Trophoblast cell (in vitro differentiated cells and primary cell): ENCODE results near the gene CXXC5.

Source experiments
- DNase-seq, 2 donors: peaks; one replicate each; pipeline ENCODE4 v3.0.0-alpha.2; 2016
- H2AFZ ChIP-seq: 2 replicates; pipeline ENCODE4 v1.6.1; 2013; ENCODE audit warnings: low read length, moderate library complexity, mild to moderate bottlenecking; ENCODE audit not compliant: insufficient read depth, poor library complexity
- H2AK5ac ChIP-seq: 2 replicates; pipeline ENCODE4 v1.6.1; 2013; ENCODE audit warnings: mild to moderate bottlenecking, low read length
- H2BK120ac ChIP-seq: 2 replicates; pipeline ENCODE4 v1.6.1; 2013; ENCODE audit warnings: low read length, mild to moderate bottlenecking, moderate library complexity; ENCODE audit not compliant: insufficient read depth, poor library complexity
- H2BK12ac ChIP-seq: 2 replicates; pipeline ENCODE4 v1.6.1; 2013; ENCODE audit warnings: mild to moderate bottlenecking, low read length, moderate library complexity
- H2BK5ac ChIP-seq: 2 replicates; pipeline ENCODE4 v1.6.1; 2013; ENCODE audit warnings: low read length, low read depth, moderate library complexity, mild to moderate bottlenecking; ENCODE audit not compliant: poor library complexity
- H3K14ac ChIP-seq: 2 replicates; pipeline ENCODE4 v1.6.1; 2013; ENCODE audit warnings: mild to moderate bottlenecking, low read length
- H3K18ac ChIP-seq: 2 replicates; pipeline ENCODE4 v1.6.1; 2013; ENCODE audit warnings: mild to moderate bottlenecking, low read length
- H3K23ac ChIP-seq: 2 replicates; pipeline ENCODE4 v1.6.1; 2013; ENCODE audit warnings: low read length
- H3K27ac ChIP-seq: 2 replicates; pipeline ENCODE4 v1.5.1; 2013; ENCODE audit warnings: low read depth, mild to moderate bottlenecking, inconsistent platforms, low read length, moderate library complexity
- H3K27me3 ChIP-seq: 2 replicates; pipeline ENCODE4 v1.6.1; 2013; ENCODE audit warnings: inconsistent platforms, mild to moderate bottlenecking, low read length, moderate library complexity; ENCODE audit not compliant: insufficient read depth
- H3K36me3 ChIP-seq, 2 experiments: 1 replicate in 1 of 2; 2 replicates in 1 of 2; pipeline ENCODE4 v1.6.1; 2013; ENCODE audit warnings: low read length in 2 of 2, mild to moderate bottlenecking in 2 of 2, moderate library complexity in 1 of 2; ENCODE audit not compliant: insufficient read depth in 2 of 2, control insufficient read depth in 1 of 2
- H3K4ac ChIP-seq: 2 replicates; pipeline ENCODE4 v1.6.1; 2013; ENCODE audit warnings: low read depth, mild to moderate bottlenecking, low read length, moderate library complexity
- H3K4me1 ChIP-seq, 2 experiments: 1 replicate in 1 of 2; 2 replicates in 1 of 2; pipeline ENCODE4 v1.6.1; 2013; ENCODE audit warnings: low read length in 2 of 2, mild to moderate bottlenecking in 2 of 2, moderate library complexity in 1 of 2; ENCODE audit not compliant: insufficient read depth in 2 of 2, control insufficient read depth in 1 of 2
- H3K4me2 ChIP-seq: 2 replicates; pipeline ENCODE4 v1.6.1; 2013; ENCODE audit warnings: inconsistent platforms, mild to moderate bottlenecking, low read length, moderate library complexity
- H3K4me3 ChIP-seq: 2 replicates; pipeline ENCODE4 v1.5.1; 2013; ENCODE audit warnings: mild to moderate bottlenecking, low read depth, low read length, inconsistent platforms
- H3K79me1 ChIP-seq: one replicate; pipeline ENCODE4 v1.6.1; 2013; ENCODE audit warnings: low read length
- H3K79me2 ChIP-seq: 2 replicates; pipeline ENCODE4 v1.6.1; 2013; ENCODE audit warnings: low read length, mild to moderate bottlenecking; ENCODE audit not compliant: control insufficient read depth, insufficient read depth, poor library complexity
- H3K9ac ChIP-seq: 2 replicates; pipeline ENCODE4 v1.6.1; 2013; ENCODE audit warnings: mild to moderate bottlenecking, low read length
- H3K9me3 ChIP-seq: 2 replicates; pipeline ENCODE4 v1.6.1; 2013; ENCODE audit warnings: low read depth, mild to moderate bottlenecking, control low read depth, inconsistent platforms, low read length; ENCODE audit not compliant: insufficient read depth
- H4K12ac ChIP-seq: 2 replicates; pipeline ENCODE4 v1.6.1; 2013; ENCODE audit warnings: low read depth, mild to moderate bottlenecking, low read length, moderate library complexity
- H4K8ac ChIP-seq: 2 replicates; pipeline ENCODE4 v1.6.1; 2013; ENCODE audit warnings: low read depth, mild to moderate bottlenecking, low read length, moderate library complexity
- H4K91ac ChIP-seq: one replicate; pipeline ENCODE4 v1.6.1; 2013; ENCODE audit warnings: low read depth, mild to moderate bottlenecking, low read length, moderate library complexity
- WGBS: extraction: QIAGEN DNeasy Blood & Tissue Kit; methylation state at CpG from one replicate; pipeline ENCODE4 v1.1.7; 2013; ENCODE audit warnings: missing lambda C conversion rate; ENCODE audit not compliant: insufficient read length, insufficient coverage; ENCODE audit errors: extremely low coverage; 5-methylcytosine and 5-hydroxymethylcytosine counted together

The CXXC5 gene

GRCh38 chr5:139686356-139686705 lies 38.2 kb downstream of the CXXC5 start:
- Histone ChIP-seq H2BK5ac (no peak overlapping the region), H3K4me2 (no peak overlapping the region), H2BK120ac (no peak overlapping the region), H3K4me3 (no peak overlapping the region), H3K4ac (no peak overlapping the region), H3K27ac (no peak overlapping the region), H3K36me3 (peaks cover 50 to 59% of the 10 kb centered on the region in 2 experiments), H3K79me1 (peaks cover 13% of the 10 kb centered on the region), H4K8ac (no peak overlapping the region), H4K12ac (no peak overlapping the region), H3K23ac (peak overlapping the region; percentile 28), H2BK12ac (no peak overlapping the region), H3K9me3 (no peaks in the 10 kb centered on the region), H4K91ac (no peak overlapping the region), H3K18ac (peak overlapping the region; percentile 8), H3K79me2 (peaks cover 3% of the 10 kb centered on the region), H3K27me3 (no peaks in the 10 kb centered on the region), H2AFZ (no peak overlapping the region), H3K9ac (no peak overlapping the region), H3K4me1 (peaks cover 44 to 46% of the 10 kb centered on the region in 2 experiments), H2AK5ac (no peak overlapping the region), H3K14ac (no peak overlapping the region)
- no CpG with 5 or more reads among the region's 5 CpGs for WGBS
- DNase-seq: no peak

GRCh38 chr5:139686706-139687441 lies 38.7 kb downstream of the CXXC5 start:
- Histone ChIP-seq H3K9ac (no peak overlapping the region), H3K36me3 (peaks cover 44 to 54% of the 10 kb centered on the region in 2 experiments), H3K4me2 (no peak overlapping the region), H2BK120ac (no peak overlapping the region), H3K27ac (no peak overlapping the region), H4K12ac (no peak overlapping the region), H3K27me3 (no peaks in the 10 kb centered on the region), H2AK5ac (no peak overlapping the region), H2AFZ (no peak overlapping the region), H3K9me3 (no peaks in the 10 kb centered on the region), H3K4ac (no peak overlapping the region), H3K79me2 (peaks cover 3% of the 10 kb centered on the region), H4K91ac (no peak overlapping the region), H2BK12ac (no peak overlapping the region), H3K79me1 (peaks cover 13% of the 10 kb centered on the region), H4K8ac (no peak overlapping the region), H3K4me3 (no peak overlapping the region), H2BK5ac (no peak overlapping the region), H3K23ac (peak overlapping the region; percentile 28), H3K14ac (no peak overlapping the region), H3K4me1 (peaks cover 47% of the 10 kb centered on the region in 2 experiments), H3K18ac (peak overlapping the region; percentile 8)
- no peak for DNase-seq
- WGBS: no CpG with 5 or more reads among the region's 18 CpGs

DNA sequence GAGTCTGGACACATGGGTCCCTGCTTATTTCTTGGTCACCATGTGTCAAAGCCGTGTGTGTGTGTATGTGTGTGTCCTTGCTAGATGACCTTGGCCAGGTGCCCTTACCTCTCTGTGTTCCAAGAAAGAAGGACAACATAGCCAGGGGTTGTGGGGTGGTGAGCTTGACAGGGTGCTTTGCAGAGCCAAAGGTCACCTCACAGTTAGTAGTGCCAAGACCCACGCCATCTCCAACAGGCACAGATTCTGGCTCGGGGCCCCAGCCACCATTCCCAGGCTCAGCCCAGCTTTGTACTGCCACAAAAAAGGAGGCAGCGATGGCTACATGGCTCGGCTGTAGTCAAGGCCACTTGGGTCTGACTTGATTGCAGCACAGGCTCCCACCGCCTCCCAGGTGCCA lies 39.5 kb downstream of the CXXC5 start:
- Histone ChIP-seq H3K4ac (no peak overlapping the region), H3K27me3 (no peaks in the 10 kb centered on the region), H3K9ac (no peak overlapping the region), H2AFZ (no peak overlapping the region), H3K18ac (peak overlapping the region; percentile 40), H3K27ac (no peak overlapping the region), H4K91ac (no peak overlapping the region), H3K9me3 (no peaks in the 10 kb centered on the region), H3K4me3 (no peak overlapping the region), H3K4me1 (peaks cover 47 to 53% of the 10 kb centered on the region in 2 experiments), H2BK120ac (no peak overlapping the region), H3K79me2 (peaks cover 3% of the 10 kb centered on the region), H3K4me2 (no peak overlapping the region), H3K23ac (no peak overlapping the region), H2BK12ac (no peak overlapping the region), H2AK5ac (no peak overlapping the region), H4K8ac (no peak overlapping the region), H2BK5ac (no peak overlapping the region), H4K12ac (no peak overlapping the region), H3K14ac (no peak overlapping the region), H3K36me3 (peaks cover 37 to 47% of the 10 kb centered on the region in 2 experiments), H3K79me1 (peaks cover 13% of the 10 kb centered on the region)
- DNase-seq: no peak
- no CpG with 5 or more reads among the region's 6 CpGs for WGBS

DNA sequence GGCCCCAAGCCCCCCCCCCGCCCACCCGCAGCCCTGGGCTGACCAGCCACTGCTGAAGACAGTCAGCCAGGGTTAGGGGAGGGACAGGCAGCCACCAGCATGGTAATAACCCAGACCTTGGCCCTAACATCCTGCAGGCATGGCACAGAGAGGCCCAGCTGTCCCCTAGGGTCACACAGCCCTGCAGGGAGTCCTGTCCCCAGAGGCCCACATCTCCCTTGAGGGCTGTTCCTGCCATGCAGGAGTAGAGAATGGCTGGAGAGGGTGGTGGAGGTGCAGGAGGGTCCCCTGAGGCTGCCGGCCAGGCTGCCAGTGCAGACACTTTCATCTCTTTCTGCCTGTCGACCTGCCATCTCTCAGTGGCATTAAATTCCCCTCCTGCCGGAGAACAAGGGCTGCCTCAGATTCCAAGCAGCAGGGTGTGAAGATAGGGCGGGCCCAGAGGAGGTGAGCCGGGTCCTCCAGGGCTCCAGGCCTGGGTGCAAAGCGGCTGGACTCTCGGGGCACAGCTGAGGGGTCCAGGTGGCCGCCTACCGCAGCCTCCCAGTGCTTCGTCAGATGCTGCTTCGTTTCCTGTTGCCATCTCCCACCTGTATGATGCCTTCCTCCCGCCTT lies 40.0 kb downstream of the CXXC5 start:
- H2AK5ac ChIP-seq: no peak overlapping the region
- no CpG with 5 or more reads among the region's 14 CpGs for WGBS
- peaks cover 35 to 43% of the 10 kb centered on the region in 2 experiments for H3K36me3 ChIP-seq
- peaks cover 3% of the 10 kb centered on the region for H3K79me2 ChIP-seq
- no peak overlapping the region for H3K9ac ChIP-seq
- no peak overlapping the region for H2BK120ac ChIP-seq
- peak overlapping the region; percentile 5 for H3K14ac ChIP-seq
- H3K4ac ChIP-seq: no peak overlapping the region
- H3K27me3 ChIP-seq: no peaks in the 10 kb centered on the region
- DNase-seq: no peak
- H3K79me1 ChIP-seq: peaks cover 13% of the 10 kb centered on the region
- no peak overlapping the region for H3K4me3 ChIP-seq
- no peak overlapping the region for H3K4me2 ChIP-seq
- peak overlapping the region; percentile 40 for H3K27ac ChIP-seq
- H4K8ac ChIP-seq: no peak overlapping the region
- H4K12ac ChIP-seq: no peak overlapping the region
- H2BK12ac ChIP-seq: no peak overlapping the region
- H2AFZ ChIP-seq: no peak overlapping the region
- no peaks in the 10 kb centered on the region for H3K9me3 ChIP-seq
- H2BK5ac ChIP-seq: no peak overlapping the region
- H3K18ac ChIP-seq: peak overlapping the region; percentile 13
- peaks cover 52 to 58% of the 10 kb centered on the region in 2 experiments for H3K4me1 ChIP-seq
- H4K91ac ChIP-seq: no peak overlapping the region
- H3K23ac ChIP-seq: no peak overlapping the region
